ENCODE results near the gene LUZP2. TPM values are rescaled to one million over a fixed set of nuclear protein-coding genes. Genes with fewer than 3 reads are reported as not detected.

LUZP2 gene
- polyA plus RNA-seq (2012; ENCODE audit: missing spikeins), result not detected

GRCh38 chr11:24496736-24497725 is at the start of gene LUZP2:
TSS of gene LUZP2 (plus strand) at chr11:24497053.
- no peak for FAIRE-seq
- TF ChIP-seq TAF1 (IDR thresholded peaks at IDR 0.05; ENCODE audit: borderline replicate concordance, low read depth, low read length), result no peak
- TF ChIP-seq POLR2AphosphoS5 (IDR thresholded peaks at IDR 0.05; ENCODE audit: low read depth, low read length), result no peak
- no peak for TF ChIP-seq POLR2A (IDR thresholded peaks at IDR 0.05; ENCODE audit: low read depth, low read length)
- no peak for DNase-seq (ENCODE audit: insufficient read length)

- TF ChIP-seq POLR2AphosphoS5 (IDR thresholded peaks at IDR 0.05; ENCODE audit: low read depth, low read length) (no peak), TAF1 (IDR thresholded peaks at IDR 0.05; ENCODE audit: borderline replicate concordance, low read depth, low read length) (no peak), POLR2A (IDR thresholded peaks at IDR 0.05; ENCODE audit: low read depth, low read length) (no peak)
- FAIRE-seq (no peak), DNase-seq (ENCODE audit: insufficient read length) (no peak)
Observed at GRCh38 chr11:24453129-24453718, 43.6 kb upstream of the LUZP2 start.

GRCh38 chr11:24457985-24458384 is 38.9 kb upstream of the LUZP2 start:
- TF ChIP-seq POLR2A (IDR thresholded peaks at IDR 0.05; ENCODE audit: low read depth, low read length) (no peak), TAF1 (IDR thresholded peaks at IDR 0.05; ENCODE audit: borderline replicate concordance, low read depth, low read length) (no peak), POLR2AphosphoS5 (IDR thresholded peaks at IDR 0.05; ENCODE audit: low read depth, low read length) (no peak)
- DNase-seq (ENCODE audit: insufficient read length) (no peak), FAIRE-seq (no peak)

DNA sequence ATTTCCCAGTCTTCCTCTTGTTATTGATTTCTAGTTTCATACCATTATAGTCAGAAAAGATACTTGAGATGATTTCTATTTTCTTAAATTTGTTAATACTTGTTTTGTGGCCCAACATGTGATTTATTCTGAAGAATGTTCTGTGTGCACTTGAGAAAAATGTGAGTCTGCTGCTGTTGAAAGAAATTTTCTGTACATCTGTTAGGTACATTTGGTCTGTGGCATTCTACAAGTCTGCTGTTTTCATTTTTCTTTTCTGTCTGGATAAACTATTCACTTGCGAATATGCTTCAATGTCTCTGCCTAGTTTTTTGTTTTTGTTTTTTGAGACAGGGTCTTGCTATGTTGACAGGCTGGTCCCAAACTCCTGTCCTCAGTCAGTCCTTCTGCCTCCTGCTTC is 26.4 kb upstream of the LUZP2 start:
- DNase-seq (ENCODE audit: insufficient read length), result no peak
- TF ChIP-seq TAF1 (IDR thresholded peaks at IDR 0.05; ENCODE audit: borderline replicate concordance, low read depth, low read length) (no peak), POLR2A (IDR thresholded peaks at IDR 0.05; ENCODE audit: low read depth, low read length) (no peak)
- no peak for FAIRE-seq

- no peak for FAIRE-seq
- DNase-seq (ENCODE audit: insufficient read length), result no peak
- TF ChIP-seq TAF1 (IDR thresholded peaks at IDR 0.05; ENCODE audit: borderline replicate concordance, low read depth, low read length), result no peak
- TF ChIP-seq POLR2AphosphoS5 (IDR thresholded peaks at IDR 0.05; ENCODE audit: low read depth, low read length), result no peak
- no peak for TF ChIP-seq POLR2A (IDR thresholded peaks at IDR 0.05; ENCODE audit: low read depth, low read length)
Observed at GRCh38 chr11:24471084-24471483, 25.8 kb upstream of the LUZP2 start.

DNA sequence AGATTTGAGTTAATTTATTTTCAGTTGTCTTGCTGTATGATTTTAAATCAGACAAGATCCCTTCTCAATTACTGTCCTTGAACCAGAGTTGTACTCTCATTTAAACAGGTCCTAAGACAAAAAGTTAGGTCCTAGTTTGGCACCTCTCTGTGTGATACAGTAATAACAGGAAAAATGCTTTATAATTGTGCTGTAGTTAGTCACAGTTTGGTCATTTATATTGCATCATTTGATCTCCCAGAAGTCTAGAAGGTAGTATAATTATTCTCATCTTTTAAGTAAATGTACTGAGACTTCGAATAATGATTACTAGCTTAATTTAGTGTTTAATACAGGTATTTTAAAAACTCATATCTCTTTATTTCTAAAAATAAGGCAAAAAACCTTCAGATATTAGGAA is 18.1 kb upstream of the LUZP2 start:
- TF ChIP-seq POLR2AphosphoS5 (IDR thresholded peaks at IDR 0.05; ENCODE audit: low read depth, low read length) (no peak), POLR2A (IDR thresholded peaks at IDR 0.05; ENCODE audit: low read depth, low read length) (no peak), TAF1 (IDR thresholded peaks at IDR 0.05; ENCODE audit: borderline replicate concordance, low read depth, low read length) (no peak)
- no peak for FAIRE-seq
- DNase-seq (ENCODE audit: insufficient read length), result no peak

GRCh38 chr11:24489477-24489876 is 7.4 kb upstream of the LUZP2 start:
- DNase-seq (ENCODE audit: insufficient read length) (no peak), FAIRE-seq (no peak)
- no peak for TF ChIP-seq TAF1 (IDR thresholded peaks at IDR 0.05; ENCODE audit: borderline replicate concordance, low read depth, low read length)

DNA sequence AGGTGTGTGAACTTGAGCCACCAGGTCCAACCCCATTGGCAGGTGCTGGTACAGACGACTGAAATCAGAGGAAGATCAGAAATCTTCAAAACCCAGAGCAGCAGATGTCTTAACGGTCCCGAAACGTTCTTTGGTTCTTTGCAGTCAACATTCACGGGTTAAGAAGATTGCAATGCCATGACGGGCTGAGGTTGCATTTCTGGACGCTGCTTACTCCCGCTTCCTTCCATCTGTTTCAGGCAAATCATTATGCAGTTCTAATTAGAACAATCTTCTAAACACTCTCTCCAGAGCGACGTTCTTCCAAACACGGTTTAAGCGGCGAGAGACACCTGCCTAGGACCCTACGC is 492 bp upstream of the LUZP2 start:
- no peak for TF ChIP-seq TAF1 (IDR thresholded peaks at IDR 0.05; ENCODE audit: borderline replicate concordance, low read depth, low read length)
- no peak for TF ChIP-seq POLR2AphosphoS5 (IDR thresholded peaks at IDR 0.05; ENCODE audit: low read depth, low read length)
- TF ChIP-seq POLR2A (IDR thresholded peaks at IDR 0.05; ENCODE audit: low read depth, low read length), result no peak
- no peak for FAIRE-seq
- no peak for DNase-seq (ENCODE audit: insufficient read length)

GRCh38 chr11:24497831-24498230 is 978 bp downstream of the LUZP2 start:
- DNase-seq (ENCODE audit: insufficient read length), result no peak
- no peak for FAIRE-seq
- TF ChIP-seq TAF1 (IDR thresholded peaks at IDR 0.05; ENCODE audit: borderline replicate concordance, low read depth, low read length) (no peak), POLR2A (IDR thresholded peaks at IDR 0.05; ENCODE audit: low read depth, low read length) (no peak), POLR2AphosphoS5 (IDR thresholded peaks at IDR 0.05; ENCODE audit: low read depth, low read length) (no peak)

DNA sequence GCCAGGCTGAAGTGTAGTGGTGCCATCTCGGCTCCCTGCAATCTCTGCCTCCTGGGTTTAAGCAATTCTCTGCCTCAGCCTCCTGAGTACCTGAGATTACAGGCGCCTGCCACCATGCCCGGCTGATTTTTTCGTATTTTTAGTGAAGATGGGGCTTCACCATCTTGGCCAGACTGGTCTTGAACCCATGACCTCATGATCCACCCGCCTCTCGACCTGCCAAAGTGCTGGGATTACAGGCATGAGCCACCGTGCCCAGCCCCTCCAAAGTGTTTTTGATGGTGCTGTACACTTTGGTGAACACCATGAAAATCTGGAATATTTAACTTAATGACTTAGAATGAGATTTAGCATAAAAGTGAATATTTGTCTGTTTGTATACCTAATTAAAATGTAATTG is 5.6 kb downstream of the LUZP2 start:
- FAIRE-seq, result no peak
- TF ChIP-seq POLR2A (IDR thresholded peaks at IDR 0.05; ENCODE audit: low read depth, low read length) (no peak), POLR2AphosphoS5 (IDR thresholded peaks at IDR 0.05; ENCODE audit: low read depth, low read length) (no peak), TAF1 (IDR thresholded peaks at IDR 0.05; ENCODE audit: borderline replicate concordance, low read depth, low read length) (no peak)
- DNase-seq (ENCODE audit: insufficient read length), result no peak

DNA sequence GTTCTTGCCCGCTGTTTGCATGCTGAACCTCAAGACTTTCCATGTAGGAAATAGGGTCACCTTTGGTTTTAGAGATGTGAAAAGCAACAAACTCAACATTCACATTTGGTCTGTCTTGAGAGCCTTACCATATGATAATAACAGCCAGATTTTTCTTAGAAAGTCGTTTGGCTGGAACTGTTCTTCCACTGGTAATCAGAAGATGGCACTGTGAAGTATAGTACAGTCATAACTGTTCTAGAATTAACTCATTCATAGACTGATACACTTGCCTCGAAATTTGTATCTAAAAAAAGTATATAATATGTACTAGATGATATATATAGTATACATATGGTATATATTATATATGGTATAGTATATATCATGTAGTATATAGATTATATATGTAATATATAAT is 12.3 kb downstream of the LUZP2 start:
- DNase-seq (ENCODE audit: insufficient read length) (no peak), FAIRE-seq (no peak)
- TF ChIP-seq POLR2A (IDR thresholded peaks at IDR 0.05; ENCODE audit: low read depth, low read length) (no peak), TAF1 (IDR thresholded peaks at IDR 0.05; ENCODE audit: borderline replicate concordance, low read depth, low read length) (no peak), POLR2AphosphoS5 (IDR thresholded peaks at IDR 0.05; ENCODE audit: low read depth, low read length) (no peak)

- DNase-seq (ENCODE audit: insufficient read length), result no peak
- no peak for FAIRE-seq
- TF ChIP-seq POLR2AphosphoS5 (IDR thresholded peaks at IDR 0.05; ENCODE audit: low read depth, low read length) (no peak), POLR2A (IDR thresholded peaks at IDR 0.05; ENCODE audit: low read depth, low read length) (no peak), TAF1 (IDR thresholded peaks at IDR 0.05; ENCODE audit: borderline replicate concordance, low read depth, low read length) (no peak)
Observed at GRCh38 chr11:24511511-24511910, 14.7 kb downstream of the LUZP2 start.
